NCI-H524 (cell line): Measurements from ENCODE around the gene SSNA1.

ENCODE experiments used
- DNase-seq, 2 experiments: peaks; one replicate each; lab custom pipeline; 2025; lab: John Stamatoyannopoulos, UW

SSNA1 gene

DNA sequence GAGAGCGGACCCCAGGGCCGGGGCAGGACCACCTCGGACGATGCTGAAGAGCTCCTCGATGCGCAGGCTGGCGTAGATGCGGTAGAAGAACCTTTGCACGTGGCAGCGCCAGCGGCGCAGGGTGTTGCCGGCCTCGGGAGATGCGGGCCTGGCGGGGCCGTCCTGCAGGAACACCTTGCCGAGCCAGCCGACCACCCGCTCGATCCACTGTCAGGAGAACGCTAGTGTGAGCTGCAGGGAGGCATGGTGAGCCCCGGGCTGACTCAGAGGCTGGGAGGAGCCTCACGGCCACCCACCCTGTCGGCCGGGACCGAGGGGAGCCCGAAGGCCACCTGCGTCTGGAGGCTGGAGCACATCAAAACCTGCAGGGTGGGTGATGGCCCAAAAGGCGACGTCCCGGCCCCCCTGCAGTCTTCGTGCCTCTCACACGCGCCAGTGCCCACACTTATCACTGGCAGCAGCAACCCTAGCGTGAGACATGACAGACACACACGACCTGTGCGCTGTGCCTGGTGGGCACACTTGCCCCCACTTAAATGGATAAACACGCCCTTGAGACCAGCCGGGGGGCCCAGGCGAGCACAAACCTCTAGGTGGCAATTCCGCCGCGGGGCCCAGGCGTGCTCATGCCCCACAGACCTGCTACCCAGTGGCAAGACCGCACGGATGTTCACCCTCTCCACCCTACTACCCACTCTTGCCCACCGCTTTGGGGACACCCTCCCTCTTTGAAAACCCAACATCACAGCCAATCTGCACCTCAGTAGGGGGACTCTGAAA lies 3.4 kb upstream of the SSNA1 start:
- no peak for DNase-seq

DNA sequence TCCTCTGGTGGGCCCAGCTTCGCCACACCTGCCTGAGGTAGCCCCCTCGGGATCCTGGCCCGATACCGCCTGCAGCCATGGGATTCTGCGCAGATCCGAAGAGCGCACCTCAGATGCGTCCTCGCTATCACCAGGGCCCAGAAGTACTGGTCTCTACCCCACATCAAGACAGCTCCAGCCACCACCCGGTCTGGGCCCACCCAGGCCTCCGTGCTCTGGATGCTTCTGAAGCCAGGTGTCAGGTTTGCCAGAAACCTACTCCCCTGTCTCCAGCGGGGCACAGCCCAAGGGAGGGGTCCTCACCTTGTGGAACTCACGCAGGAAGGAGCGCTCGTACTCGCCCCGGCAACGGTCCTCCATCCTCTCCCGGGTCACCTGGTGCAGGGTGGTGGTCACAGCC lies 2.6 kb upstream of the SSNA1 start:
- DNase-seq: no peak

DNA sequence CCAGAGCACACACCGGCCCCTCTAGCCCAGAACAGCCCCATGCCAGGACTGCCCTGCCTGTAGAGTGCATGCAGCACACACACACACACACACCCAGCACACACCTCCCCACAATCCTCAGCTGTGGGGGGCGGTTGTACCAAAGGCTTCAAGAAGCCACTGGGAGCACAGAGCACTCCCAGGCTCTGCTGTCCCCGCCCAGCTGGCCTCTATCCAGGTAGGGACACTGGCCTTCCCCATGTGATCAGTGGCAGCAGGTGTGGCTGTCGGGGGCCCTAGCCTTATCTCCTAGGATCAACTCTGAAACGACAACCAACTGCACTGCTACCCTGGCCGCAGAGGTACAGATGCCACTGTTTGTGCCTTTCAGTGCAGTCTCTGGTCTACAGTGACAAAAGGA lies 2.1 kb upstream of the SSNA1 start:
- no peak for DNase-seq

DNA sequence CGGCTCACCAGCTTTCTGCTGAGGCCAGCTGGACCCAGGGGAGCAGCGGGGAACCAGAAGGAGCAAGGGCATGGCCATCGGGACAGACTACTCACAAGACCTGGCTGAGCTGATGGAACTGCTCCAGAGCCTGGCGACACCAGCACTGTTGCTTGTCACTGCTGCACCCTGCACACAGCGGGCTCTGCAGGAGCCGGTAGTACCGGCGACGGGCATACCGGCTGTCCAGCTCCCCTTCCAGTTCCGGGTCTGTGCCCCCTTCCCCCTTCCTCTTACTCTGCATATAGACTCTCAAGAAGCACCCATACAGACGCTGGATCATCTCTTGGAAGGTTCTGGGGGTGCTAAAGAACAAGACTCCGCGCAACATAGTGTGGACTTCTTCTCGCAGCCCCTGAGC lies 1.1 kb upstream of the SSNA1 start:
- no peak for DNase-seq

DNA sequence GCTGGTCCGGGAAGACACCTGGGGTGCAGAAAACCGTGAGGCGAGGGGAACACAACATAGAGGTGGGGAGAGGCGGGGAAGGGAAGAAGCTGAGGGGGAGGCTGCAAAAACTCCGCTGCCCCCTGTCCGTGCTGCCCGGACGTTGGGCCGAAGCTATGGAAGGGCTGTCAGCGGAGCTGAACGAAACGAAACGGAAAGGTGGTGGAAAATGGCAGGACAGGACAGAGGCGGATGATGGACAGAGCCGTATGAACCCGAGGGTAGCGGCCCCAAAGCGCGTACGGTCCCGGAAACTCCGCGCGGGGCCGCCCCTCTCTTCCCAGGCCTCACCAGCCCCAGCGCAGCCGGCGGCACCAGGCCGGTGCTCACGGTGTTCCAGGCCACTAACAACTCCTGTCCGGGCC lies 388 bp upstream of the SSNA1 start:
- DNase-seq: no peak

DNA sequence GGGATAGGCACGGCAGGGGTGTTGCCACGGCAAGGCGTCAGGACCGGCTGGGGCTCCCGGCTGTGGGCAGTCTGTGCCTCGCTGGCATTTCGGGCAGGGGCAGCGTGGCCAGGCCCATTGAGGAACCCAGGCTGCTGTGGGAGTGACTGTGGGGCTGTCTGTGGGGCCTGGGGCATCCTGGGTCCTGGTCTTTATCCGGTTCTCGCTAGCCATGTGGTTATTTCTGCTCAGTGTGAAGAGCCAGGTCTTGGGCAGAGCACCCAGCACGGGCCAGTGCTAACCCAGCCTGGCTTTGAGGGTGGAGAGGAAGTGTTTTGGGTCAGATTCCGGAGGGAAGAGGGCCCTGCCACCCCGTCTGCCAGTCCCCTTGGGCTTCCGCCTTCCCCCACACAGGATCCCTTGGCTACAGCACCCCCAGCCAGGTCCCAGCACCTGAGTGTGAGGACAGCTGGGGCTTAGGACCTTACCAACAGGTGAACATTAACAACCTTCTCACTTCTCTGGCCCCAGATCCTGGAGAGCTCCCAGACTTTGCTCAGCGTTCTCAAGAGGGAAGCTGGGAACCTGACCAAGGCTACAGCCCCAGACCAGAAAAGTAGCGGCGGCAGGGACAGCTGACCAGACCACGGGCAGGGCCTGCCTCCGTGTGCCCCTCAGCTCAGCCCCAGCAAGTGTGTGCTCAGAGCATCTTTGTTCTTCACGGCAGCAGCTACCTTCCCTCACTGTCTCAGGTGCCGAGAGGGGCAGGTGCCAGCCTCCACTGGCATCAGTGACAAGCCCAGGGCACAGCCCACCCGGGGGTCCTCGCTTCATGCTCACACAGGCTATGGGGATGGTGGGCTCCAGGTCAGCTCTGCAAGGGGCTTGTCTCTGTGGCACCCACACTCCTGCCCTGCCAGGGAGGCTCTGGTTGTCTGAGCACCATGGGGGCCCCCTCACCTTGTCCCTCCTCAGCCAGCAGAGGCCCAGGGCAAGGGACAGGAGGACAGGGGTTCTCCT lies 1.1 kb downstream of the SSNA1 start:
- no peak for DNase-seq

DNA sequence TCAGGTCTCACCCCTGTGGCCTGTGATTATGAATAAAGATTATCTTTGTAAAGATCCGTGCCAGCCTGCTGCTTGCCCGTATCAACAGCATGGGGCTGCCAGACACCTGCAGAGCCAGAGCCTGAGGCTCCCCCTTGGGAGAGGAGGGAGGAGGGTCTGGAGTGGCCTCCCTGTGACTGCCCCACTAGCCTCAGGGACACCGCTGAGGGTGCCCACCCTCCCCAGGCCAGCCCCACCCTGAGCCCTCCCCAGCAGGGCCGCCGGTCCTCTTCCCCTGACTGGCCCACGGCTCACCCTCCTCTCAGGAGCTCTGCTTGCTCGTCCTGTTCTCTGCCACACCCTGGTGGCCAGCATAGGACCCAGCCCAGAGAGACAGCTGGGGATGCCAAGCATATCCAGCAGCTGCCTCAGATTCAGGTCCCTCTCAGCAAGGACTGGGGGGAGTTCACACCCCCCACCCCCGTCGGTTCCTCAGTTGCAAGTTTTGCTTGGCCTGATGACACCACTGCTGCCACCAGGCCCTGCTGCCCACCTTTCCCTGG lies 1.9 kb downstream of the SSNA1 start:
- DNase-seq: no peak

DNA sequence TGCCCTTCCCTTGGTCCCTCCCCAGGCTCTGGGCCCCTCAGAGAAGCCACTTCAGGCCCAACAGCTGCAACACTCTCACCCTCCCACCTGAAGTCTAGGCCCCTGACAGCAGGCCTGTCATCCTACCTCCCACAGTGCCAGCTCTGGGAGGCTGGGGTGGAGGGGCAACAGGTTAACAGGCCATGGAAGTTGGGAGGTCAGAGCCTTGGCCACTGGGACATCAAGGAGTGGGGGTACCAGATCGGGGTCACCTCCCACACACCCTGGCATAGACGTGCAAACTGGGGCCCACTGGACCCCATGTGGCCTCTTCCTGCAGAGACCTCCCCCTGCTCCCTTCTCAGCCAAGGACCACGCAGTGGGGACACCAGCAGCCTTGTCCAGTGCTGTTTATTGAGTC lies 2.8 kb downstream of the SSNA1 start:
- no peak for DNase-seq

DNA sequence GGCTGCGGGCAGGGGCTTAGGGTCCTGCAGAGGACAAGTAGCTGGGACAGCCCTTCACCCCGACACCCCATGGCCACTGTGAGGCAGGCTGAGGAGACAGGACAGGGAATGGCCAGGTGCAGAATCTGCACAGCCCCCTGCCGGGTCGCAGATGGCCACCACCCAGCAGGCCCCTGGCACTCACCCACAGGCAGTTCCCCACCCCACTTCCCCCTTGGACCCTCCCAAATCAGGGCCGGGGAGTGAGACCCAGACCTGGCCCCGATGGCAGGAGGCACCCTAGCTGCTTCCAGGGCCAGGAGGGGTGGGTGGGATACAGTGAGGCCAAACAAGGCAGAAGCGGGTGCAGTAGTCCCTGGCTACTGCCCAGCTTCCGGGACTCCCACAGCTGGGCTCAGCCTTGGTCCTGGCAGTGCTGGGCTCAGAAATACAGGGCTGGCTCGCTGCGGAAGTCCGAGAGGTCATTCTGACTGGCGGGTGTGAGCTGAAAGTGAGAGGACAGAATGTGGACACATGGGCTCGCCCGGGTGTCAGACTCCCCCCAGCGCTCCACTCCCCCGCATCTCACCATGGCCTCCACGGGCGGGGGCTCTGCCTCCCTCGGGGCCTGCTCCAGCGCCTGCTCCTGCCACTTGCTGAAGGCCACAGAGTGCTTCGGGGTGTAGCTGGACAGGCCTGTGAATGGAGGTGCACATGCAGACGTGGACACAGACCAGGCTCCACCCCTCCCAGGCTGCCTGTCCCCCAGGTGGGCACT lies 3.4 kb downstream of the SSNA1 start:
- DNase-seq: no peak

DNA sequence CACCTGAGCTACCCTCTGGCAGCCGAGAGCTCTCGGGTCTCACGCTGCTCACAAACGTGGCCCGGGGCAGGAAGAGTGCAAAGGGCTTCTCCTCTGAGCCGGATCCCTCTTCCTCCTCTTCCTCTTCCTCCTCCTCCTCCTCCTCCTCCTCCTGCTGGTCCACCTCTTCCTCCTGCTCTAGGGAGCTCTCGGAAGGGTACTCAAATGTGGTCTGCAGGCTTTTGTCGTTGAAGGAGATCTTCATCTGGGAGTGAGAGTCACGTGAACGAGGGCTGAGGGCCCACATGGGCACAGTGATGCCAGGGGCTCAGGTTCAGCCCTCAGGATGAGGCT lies 3.9 kb downstream of the SSNA1 start:
- DNase-seq: no peak

DNA sequence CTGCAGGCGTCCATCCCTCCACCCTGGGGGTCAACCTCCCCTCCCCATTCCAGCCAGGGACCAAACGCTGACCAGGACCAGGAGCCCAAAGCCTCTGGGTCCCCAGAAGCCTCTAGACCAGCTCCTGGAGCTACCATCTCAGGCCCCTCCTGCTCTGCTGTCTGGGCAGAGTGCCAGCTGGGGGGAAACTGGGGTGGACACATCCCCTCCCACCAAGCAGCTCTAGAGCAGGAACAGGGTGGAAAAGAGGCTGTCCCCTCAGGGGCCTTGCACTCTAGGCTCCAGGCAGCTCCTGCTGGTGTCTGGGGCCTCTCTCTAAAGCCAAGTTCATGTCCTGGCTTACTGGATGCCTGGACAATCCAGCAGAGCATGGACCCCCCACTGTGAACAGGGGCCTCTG lies 4.4 kb downstream of the SSNA1 start:
- DNase-seq: no peak

DNA sequence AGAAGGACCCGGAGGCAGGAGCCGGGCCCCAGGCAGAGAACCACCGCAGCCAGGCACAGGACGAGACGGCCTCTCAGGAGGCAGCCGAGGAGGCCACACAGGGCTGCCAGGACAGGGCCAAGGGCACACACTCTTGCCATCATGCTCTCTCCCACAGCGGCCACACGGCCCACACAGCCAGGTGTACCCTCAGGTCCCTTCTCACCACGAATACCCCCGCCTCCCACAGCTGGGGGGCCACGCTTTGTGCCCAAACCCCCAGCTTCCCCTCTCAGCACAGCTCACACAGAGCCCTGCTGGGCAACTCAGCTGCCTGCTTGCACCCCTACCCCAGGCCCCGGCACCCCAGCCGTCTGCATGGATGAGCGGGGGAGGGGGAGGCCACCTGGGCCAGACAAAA lies 5.3 kb downstream of the SSNA1 start:
- no peak for DNase-seq

DNA sequence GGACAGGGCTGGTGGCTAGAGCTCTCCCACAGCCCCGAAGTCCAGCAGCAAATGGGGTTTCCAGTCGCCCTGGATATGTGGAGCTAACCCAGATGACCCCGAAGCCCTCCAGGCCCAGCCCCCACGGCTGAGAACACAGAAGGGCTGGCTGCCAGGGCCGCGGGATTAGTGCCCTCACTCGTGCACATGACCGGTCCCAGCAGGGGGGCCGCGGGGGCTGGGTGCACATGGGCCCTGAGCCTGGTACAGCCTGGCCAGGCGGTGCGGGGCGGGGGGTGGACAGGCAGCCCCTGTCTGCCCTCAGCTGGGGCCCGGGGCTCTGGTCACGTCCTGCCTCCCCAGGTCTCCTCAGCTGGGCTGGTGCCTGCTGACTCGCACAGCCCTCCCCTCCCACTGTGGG lies 5.9 kb downstream of the SSNA1 start:
- peak; percentile 42 to 80 for DNase-seq

DNA sequence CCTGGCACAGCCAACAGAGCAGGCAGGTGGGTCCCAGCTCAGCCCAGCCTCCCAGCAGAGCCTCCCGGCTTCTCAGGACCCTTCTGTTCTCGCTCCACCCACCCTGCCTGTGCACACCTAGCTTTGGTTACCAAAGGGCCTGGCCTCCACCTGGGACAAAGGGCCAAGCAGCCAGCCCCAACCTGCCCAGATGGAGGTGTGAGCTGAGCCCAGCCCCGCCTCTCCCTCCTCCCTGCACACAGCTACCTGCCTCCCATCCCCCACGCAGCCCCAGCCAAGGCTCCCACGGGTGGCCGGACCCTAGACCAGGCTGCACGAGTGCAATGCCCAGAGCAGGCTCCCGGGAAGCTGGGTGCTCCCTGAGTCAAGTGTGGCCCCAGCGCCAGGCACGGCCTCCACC lies 6.4 kb downstream of the SSNA1 start:
- no peak for DNase-seq

DNA sequence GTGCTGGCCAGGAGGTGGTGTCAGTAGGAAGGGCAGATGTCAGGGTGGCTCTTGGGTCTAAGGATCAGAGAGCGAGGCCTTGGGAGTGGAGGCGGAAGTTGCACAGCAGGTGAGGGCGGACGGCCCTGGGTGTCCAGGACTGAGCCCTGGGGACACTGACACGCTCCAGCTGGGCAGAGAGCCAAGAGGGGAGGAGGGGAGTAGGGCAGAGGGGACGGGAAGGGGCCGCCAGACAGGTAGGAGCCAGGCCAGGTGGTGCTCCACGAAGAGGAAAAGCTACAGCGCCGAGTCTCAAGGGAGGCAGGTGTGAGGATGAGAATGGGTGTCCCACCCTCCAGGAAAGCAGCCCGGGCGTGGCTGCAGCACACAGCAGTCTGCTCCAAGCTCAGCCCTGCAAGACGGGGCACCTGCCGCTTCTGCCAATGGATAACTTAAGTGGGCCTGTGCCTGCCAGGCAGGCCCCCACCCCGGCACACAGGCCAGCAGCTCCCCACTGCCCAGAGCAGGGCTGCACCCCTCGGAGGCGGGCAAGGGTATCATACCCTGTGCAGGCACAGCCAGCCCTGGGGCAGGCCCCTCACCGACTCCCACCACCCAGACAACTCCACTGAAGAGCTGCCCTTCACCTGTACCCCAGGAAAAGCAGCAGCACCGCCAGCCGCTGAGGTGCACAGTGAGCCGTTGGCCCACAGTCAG lies 7.2 kb downstream of the SSNA1 start:
- no peak for DNase-seq

DNA sequence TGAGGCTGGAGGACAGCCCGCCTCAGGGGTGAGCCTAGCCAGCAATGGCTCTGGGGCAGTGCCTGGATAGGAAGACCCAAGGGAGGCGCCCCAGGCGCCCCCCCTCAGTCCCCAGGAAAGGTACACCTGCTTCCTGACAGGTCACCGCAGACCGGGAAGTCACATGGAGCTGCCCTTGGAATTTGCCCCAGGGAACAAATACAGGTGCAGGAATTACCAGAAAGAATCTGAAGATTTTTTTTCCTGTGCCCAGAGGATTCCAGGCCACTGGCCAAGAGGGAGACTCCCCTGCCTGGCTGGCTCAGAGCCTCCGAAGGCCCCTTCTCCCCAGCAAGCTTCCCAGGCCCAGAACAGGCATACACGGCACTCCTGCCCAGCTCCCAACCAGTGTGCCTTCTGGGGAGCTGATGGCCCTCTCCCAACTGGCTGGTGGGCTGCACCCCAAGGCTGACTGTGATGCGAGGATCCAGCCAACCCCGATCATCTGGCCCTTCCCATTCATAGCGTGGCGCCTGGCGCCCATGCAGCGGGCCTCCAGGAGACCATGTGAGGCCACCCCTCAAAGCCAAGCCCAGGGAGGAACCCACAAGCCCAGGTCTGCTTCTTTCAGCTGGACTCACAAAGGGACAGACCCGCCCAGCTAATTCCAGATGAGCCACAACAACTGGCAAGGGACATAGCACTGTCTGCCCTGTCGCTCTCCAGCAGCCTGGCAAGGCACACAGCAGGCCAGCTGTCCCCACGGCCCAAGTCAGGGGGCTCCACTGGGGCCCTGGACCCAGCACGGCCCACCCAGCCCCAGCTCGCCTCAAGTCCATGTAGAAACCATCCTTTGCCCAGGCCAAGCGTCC lies 9.8 kb downstream of the SSNA1 start:
- no peak for DNase-seq

DNA sequence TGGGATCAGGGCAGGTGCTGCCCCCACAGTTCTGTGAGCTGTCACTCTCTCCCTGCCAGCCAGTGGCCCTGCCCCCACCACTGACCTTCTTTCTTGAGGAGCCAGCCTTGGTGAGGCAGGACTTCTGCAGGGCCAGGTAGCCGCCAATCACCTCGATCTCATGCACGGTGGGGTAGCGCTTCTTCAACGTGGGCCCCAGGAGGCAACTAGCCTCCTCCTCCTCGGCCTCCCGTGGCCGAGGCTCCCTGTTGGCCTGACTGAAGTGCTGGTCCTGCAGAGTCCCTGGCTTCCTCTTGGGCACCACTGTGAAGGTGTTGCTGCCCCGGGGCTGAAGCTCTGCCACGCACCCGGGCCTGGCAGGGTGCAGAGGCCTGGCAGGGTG lies 10.4 kb downstream of the SSNA1 start:
- DNase-seq: no peak

DNA sequence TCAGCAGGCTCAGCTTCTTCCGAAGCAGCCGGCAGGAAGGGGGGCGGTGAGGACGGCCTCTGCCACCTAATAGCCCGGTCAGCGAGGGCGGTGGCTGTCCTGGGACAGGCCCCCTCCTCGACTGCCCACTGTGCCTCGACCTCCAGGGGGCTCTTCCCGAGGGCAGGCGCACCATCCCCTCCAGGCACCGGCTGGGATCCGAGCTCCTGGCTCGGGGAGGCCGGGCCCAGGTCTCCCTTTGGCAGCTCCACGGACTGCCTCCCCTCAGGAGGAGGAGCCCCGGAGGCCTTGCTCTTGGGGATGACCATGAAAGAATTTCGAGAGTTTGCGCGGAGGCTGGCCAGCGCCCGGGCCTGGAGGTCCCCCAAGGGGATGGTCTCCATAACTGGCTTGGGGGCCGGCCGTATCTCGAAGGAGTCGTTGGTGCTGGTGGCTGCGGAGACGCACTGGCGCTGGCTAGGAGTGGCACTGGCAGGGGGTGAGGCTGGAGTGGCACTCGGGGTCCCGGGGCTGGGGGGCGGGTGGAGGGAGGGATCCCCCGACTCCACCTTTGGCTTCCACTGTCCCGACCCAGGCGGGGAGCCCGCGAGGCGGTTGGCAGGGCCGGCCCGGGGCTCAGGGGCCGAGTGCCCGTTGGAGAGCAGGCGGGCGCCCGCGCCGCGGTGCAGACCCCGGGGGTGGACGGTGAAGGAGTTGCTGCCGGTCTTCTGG lies 11.1 kb downstream of the SSNA1 start:
- no peak for DNase-seq

DNA sequence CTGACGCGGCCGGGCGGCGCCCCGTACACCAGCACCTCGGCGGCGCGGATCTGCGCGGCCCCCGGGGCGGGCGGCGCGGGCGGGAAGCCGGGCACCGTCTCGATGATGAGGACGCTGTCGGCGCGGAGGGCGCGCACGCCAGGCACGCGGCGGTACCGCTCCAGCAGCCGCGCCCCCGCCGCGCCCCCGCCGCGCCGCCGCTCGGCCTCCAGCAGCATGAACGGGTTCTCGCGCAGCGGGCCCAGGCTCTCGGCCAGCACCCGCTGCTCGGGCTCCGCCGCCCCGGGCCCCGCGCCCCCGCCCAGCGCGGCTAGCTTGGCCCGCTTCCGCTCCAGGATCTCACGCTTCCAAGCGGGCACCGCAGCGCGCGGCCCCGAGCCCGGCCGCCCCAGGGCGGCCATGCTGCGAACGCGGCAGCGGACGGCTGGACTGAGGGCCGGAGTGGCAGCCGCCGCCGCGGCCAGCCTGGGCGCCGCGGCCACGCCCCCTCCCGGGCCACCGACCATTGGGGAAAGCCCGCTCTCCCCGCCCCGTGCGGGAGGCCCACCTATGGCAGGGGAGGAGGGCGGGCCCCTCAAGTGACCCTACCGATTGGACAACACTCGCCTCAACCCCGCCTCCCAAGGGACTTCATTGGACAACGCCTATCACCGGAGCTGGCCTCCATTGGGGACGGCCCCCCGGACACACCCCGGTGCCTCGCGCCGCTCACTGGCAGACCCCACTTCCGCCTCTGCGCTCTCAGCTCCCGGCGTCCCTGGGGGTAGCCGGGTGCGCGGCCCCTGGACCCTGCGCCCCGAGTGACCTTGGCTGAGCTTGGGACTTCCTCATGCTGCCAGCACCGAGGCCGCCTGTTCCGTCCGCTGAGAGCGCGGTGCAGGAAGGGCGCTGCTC lies 12.1 kb downstream of the SSNA1 start, which contains the start of gene TPRN:
Gene TPRN, minus strand, starts transcription at position 431 of the 894 bp plus-strand sequence. Its CDS starts 30 bp downstream, at position 401.
- peak; percentile 100 for DNase-seq
